AG04449 (cell line): ENCODE data around the gene LPCAT1.

ENCODE experiments used
- CTCF ChIA-PET: fragments of 350-600 bp; formaldehyde crosslinking; extraction: SDS; loops from one replicate; lab custom pipeline; 2021; ENCODE audit warnings: antibody characterized with exemption; lab: Yijun Ruan, JAX
- POLR2A ChIA-PET: fragments of 400-600, 350-600 bp; formaldehyde crosslinking; extraction: SDS; loops from one replicate; lab custom pipeline; 2020; ENCODE audit warnings: antibody characterized with exemption, inconsistent platforms; lab: Yijun Ruan, JAX
- DNase-seq: peaks from one replicate; pipeline ENCODE4 v3.0.0-alpha.2; 2010; ENCODE audit warnings: low read depth, low spot score
- H3K4me3 ChIP-seq: 2 replicates; pipeline ENCODE4 v1.5.1; 2011; ENCODE audit warnings: low read depth, mild to moderate bottlenecking, control low read depth, low read length
- TF ChIP-seq, protein P1 (sequence below): IDR thresholded peaks from one replicate; pipeline ENCODE4 v1.5.1; 2011; ENCODE audit warnings: mild to moderate bottlenecking, moderate library complexity, low read length, control low read depth, inconsistent platforms; ENCODE audit not compliant: insufficient read depth; ENCODE audit errors: missing control alignments

LPCAT1 gene

GRCh38 chr5:1512541-1513291 lies 11.0 kb downstream of the LPCAT1 start:
- no peak for DNase-seq
- ChIA-PET POLR2A (no interaction called here), CTCF (interaction anchor here (0.9 to 1.3 kb wide), 2 partner anchors 9 to 132 kb away, joined by 3 to 4 read pairs; no protein-coding TSS in a partner anchor)
- TF ChIP-seq, protein P1, sequence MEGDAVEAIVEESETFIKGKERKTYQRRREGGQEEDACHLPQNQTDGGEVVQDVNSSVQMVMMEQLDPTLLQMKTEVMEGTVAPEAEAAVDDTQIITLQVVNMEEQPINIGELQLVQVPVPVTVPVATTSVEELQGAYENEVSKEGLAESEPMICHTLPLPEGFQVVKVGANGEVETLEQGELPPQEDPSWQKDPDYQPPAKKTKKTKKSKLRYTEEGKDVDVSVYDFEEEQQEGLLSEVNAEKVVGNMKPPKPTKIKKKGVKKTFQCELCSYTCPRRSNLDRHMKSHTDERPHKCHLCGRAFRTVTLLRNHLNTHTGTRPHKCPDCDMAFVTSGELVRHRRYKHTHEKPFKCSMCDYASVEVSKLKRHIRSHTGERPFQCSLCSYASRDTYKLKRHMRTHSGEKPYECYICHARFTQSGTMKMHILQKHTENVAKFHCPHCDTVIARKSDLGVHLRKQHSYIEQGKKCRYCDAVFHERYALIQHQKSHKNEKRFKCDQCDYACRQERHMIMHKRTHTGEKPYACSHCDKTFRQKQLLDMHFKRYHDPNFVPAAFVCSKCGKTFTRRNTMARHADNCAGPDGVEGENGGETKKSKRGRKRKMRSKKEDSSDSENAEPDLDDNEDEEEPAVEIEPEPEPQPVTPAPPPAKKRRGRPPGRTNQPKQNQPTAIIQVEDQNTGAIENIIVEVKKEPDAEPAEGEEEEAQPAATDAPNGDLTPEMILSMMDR = no peak
- no peak overlapping the region for H3K4me3 ChIP-seq

- no peak for DNase-seq
- ChIA-PET POLR2A (no interaction called here), CTCF (interaction anchor here (0.9 to 1.3 kb wide), 2 partner anchors 8 to 133 kb away, joined by 3 to 4 read pairs; no protein-coding TSS in a partner anchor)
- TF ChIP-seq, protein P1 = peak; percentile 32
- H3K4me3 ChIP-seq = no peak overlapping the region
These were observed 11.9 kb downstream of the LPCAT1 start for GRCh38 chr5:1511651-1512540.

DNA sequence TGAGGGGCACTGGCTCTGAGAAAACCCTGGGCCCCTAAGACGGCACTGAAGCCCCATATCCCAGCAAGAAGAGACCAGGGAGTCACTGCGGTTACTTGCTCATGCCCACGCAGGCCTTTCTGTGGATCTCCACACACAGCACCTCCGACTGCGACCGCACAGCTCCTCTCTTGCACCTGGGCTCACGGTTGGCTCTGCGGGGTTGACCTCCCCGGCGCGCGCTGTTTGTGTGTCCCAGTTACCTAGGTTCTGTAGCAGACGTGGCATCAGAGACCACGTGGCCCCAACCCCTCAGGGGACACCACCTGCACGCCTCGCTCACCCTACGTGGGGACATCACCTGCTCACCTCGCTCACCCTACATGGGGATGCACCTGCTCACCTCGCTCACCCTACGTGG lies 12.7 kb downstream of the LPCAT1 start:
- TF ChIP-seq, protein P1 = no peak
- ChIA-PET CTCF (no interaction called here), POLR2A (no interaction called here)
- no peak overlapping the region for H3K4me3 ChIP-seq
- no peak for DNase-seq

DNA sequence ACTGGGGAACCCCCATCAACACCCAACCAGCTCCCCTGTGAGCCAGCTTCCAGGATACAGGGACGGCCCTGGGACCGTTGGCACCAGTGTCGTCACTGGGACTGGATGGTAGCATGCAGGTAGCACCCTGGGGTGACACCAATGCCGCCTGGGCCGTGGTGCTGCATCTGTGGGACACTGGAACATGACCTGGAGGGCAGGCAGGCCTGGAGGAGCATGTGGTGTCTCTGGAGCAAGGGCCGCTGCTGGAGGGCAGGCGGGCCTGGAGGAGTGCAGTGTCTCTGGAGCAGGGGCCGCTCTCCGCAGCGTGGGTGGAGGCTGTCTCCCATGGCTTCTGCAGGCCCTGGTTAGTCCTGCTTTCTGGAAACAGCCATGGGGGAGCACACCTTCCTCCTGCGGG lies 13.1 kb downstream of the LPCAT1 start:
- TF ChIP-seq, protein P1 = no peak
- ChIA-PET POLR2A (no interaction called here), CTCF (no interaction called here)
- no peak for DNase-seq
- no peak overlapping the region for H3K4me3 ChIP-seq

- DNase-seq = no peak
- H3K4me3 ChIP-seq = no peak overlapping the region
- ChIA-PET POLR2A (no interaction called here), CTCF (no interaction called here)
- TF ChIP-seq, protein P1 = no peak
These were observed 13.6 kb downstream of the LPCAT1 start for GRCh38 chr5:1510151-1510561.

- POLR2A ChIA-PET = no interaction called here
These were observed 14.2 kb downstream of the LPCAT1 start for GRCh38 chr5:1509346-1510085.

More at GRCh38 chr5:1509346-1510085, 14.2 kb downstream of the LPCAT1 start:
- TF ChIP-seq, protein P1 = no peak
- no peak for DNase-seq
- no peak overlapping the region for H3K4me3 ChIP-seq
- CTCF ChIA-PET = no interaction called here
